LNCAP (cell line): ENCODE results near the gene KCTD17.

Source experiments
- CTCF ChIP-seq: fragments of 450-650 bp; IDR thresholded peaks from 2 replicates; pipeline ENCODE4 v1.5.1; 2017; ENCODE audit warnings: mild to moderate bottlenecking

The KCTD17 gene

GRCh38 chr22:37065961-37066360, 14.4 kb downstream of the KCTD17 start:
- TF ChIP-seq CTCF = no peak

- TF ChIP-seq CTCF = no peak
These were observed 15.9 kb downstream of the KCTD17 start for GRCh38 chr22:37067428-37067827.

- TF ChIP-seq CTCF = no peak
These were observed 17.3 kb downstream of the KCTD17 start for GRCh38 chr22:37068859-37069258.

- no peak for TF ChIP-seq CTCF
These were observed 17.8 kb downstream of the KCTD17 start for GRCh38 chr22:37069319-37069718.

GRCh38 chr22:37069719-37070118, 18.2 kb downstream of the KCTD17 start:
- TF ChIP-seq CTCF = no peak

GRCh38 chr22:37070334-37070733, 18.8 kb downstream of the KCTD17 start:
- TF ChIP-seq CTCF = no peak

- TF ChIP-seq CTCF = no peak
These were observed 19.2 kb downstream of the KCTD17 start for GRCh38 chr22:37070744-37071143.

GRCh38 chr22:37072673-37073072, 21.1 kb downstream of the KCTD17 start:
- no peak for TF ChIP-seq CTCF
